OCI-LY7 (cell line): ENCODE measurements around the gene TICAM2.

Source experiments
- CTCF ChIP-seq: fragments of 200-600 bp; sonication (generic); conservative IDR thresholded peaks from 2 replicates; pipeline ENCODE4 v1.5.1; 2014; ENCODE audit warnings: mild to moderate bottlenecking, antibody characterized with exemption, low read length, moderate library complexity, mixed read lengths
- EZH2phosphoT487 ChIP-seq: fragments of 200-600 bp; sonication (generic); IDR thresholded peaks from 2 replicates; pipeline ENCODE4 v1.6.1; 2018; ENCODE audit warnings: low read depth, borderline replicate concordance, mild to moderate bottlenecking, mixed run types, antibody characterized with exemption, low read length, moderate library complexity, mixed read lengths

GRCh38 chr5:115548683-115549082 is 53.6 kb downstream of the TICAM2 start:
- TF ChIP-seq CTCF (no peak), EZH2phosphoT487 (no peak)
